22Rv1 (cell line): Measurements from ENCODE around the gene JUP.

Experiments
- H3K27ac ChIP-seq: fragments of 450-650 bp; 2 replicates; pipeline ENCODE4 v1.5.1; 2017
- CTCF ChIP-seq: fragments of 450-650 bp; IDR thresholded peaks from 2 replicates; pipeline ENCODE4 v1.5.1; 2017; ENCODE audit warnings: mild to moderate bottlenecking
- ZFX ChIP-seq: fragments of 450-650 bp; IDR thresholded peaks from 2 replicates; pipeline ENCODE4 v1.6.1; 2017; ENCODE audit warnings: antibody characterized with exemption, borderline replicate concordance

The JUP gene

GRCh38 chr17:41803049-41804020 is 16.8 kb upstream of the JUP start:
- H3K27ac ChIP-seq = no peak overlapping the region
- TF ChIP-seq ZFX = no peak
- TF ChIP-seq CTCF = no peak

- TF ChIP-seq CTCF (peak; percentile 94), ZFX (no peak)
- peak overlapping the region; percentile 80 for H3K27ac ChIP-seq
These were observed 15.1 kb upstream of the JUP start for GRCh38 chr17:41801374-41802271.

- H3K27ac ChIP-seq = peak overlapping the region; percentile 80
- TF ChIP-seq CTCF (no peak), ZFX (no peak)
These were observed 14.3 kb upstream of the JUP start for GRCh38 chr17:41800601-41801373.

- no peak for TF ChIP-seq ZFX
- no peak for TF ChIP-seq CTCF
- H3K27ac ChIP-seq = peak overlapping the region; percentile 80; the same call in 1 of the 2 replicates
These were observed 12.9 kb upstream of the JUP start for GRCh38 chr17:41799366-41799765.

GRCh38 chr17:41797377-41797776 is 10.9 kb upstream of the JUP start:
- no peak for TF ChIP-seq CTCF
- TF ChIP-seq ZFX = no peak
- H3K27ac ChIP-seq = no peak overlapping the region

GRCh38 chr17:41796121-41796895 is 9.8 kb upstream of the JUP start:
- no peak overlapping the region for H3K27ac ChIP-seq
- TF ChIP-seq CTCF (no peak), ZFX (no peak)
